Fibroblast of lung (primary cell): ENCODE data around the gene CASQ2. TPM values are rescaled to one million over a fixed set of nuclear protein-coding genes. Genes with fewer than 3 reads are reported as not detected.

Experiments used
- DNase-seq, 2 donors: peaks; one replicate each; pipeline versions ENCODE4 v3.0.0 to v3.0.0-alpha.2; 2010; ENCODE audit warnings: low read depth in 2 of 2
- H2AFZ ChIP-seq: 2 replicates; pipeline ENCODE4 v1.5.1; 2012; ENCODE audit warnings: low read length, control low read depth, inconsistent platforms
- H3K27ac ChIP-seq: 2 replicates; pipeline ENCODE4 v1.5.1; 2011; ENCODE audit warnings: low read length, control low read depth; ENCODE audit not compliant: insufficient read depth
- H3K27me3 ChIP-seq: 2 replicates; pipeline ENCODE4 v1.5.1; 2011; ENCODE audit warnings: mild to moderate bottlenecking, low read length; ENCODE audit not compliant: control insufficient read depth, insufficient read depth
- H3K36me3 ChIP-seq: 2 replicates; pipeline ENCODE4 v1.5.1; 2011; ENCODE audit warnings: low read length; ENCODE audit not compliant: control insufficient read depth, insufficient read depth
- H3K4me1 ChIP-seq: 2 replicates; pipeline ENCODE4 v1.5.1; 2011; ENCODE audit warnings: low read length; ENCODE audit not compliant: control insufficient read depth, insufficient read depth; ENCODE audit errors: extremely low read depth
- H3K4me2 ChIP-seq: 2 replicates; pipeline ENCODE4 v1.5.1; 2011; ENCODE audit warnings: low read length, control low read depth; ENCODE audit not compliant: insufficient read depth; ENCODE audit errors: extremely low read depth
- H3K4me3 ChIP-seq, 4 experiments: fragments of 200-600 bp in 1 of 4; sonication (generic) in 1 of 4; replicated peaks in 1 of 4; 2 replicates each; pipeline ENCODE4 v1.5.1; 2011 to 2016; ENCODE audit warnings: low read length in 4 of 4, low read depth in 3 of 4, mild to moderate bottlenecking in 3 of 4, control low read depth in 2 of 4, inconsistent platforms in 1 of 4, mixed read lengths in 1 of 4; ENCODE audit not compliant: insufficient read depth in 1 of 4; ENCODE audit errors: control extremely low read depth in 1 of 4
- H3K79me2 ChIP-seq: 2 replicates; pipeline ENCODE4 v1.5.1; 2012; ENCODE audit warnings: mild to moderate bottlenecking, low read length, inconsistent platforms; ENCODE audit not compliant: control insufficient read depth, insufficient read depth
- H3K9ac ChIP-seq: 2 replicates; pipeline ENCODE4 v1.5.1; 2011; ENCODE audit warnings: mild to moderate bottlenecking, low read length, control low read depth; ENCODE audit not compliant: insufficient read depth
- H3K9me3 ChIP-seq: 2 replicates; pipeline ENCODE4 v1.5.1; 2012; ENCODE audit warnings: low read depth, low read length; ENCODE audit not compliant: control insufficient read depth, insufficient read depth
- H4K20me1 ChIP-seq: 2 replicates; pipeline ENCODE4 v1.5.1; 2011; ENCODE audit warnings: low read length; ENCODE audit not compliant: control insufficient read depth, insufficient read depth; ENCODE audit errors: extremely low read depth
- EZH2 ChIP-seq: IDR thresholded peaks from 2 replicates; pipeline ENCODE4 v1.5.1; 2012; ENCODE audit warnings: low read length, control low read depth, mild to moderate bottlenecking; ENCODE audit errors: missing control alignments
- polyA plus RNA-seq, 2 donors: library from polyadenylated mRNA; depleted of rRNA in 1 of 2; stranded (reverse) in 1 of 2; unstranded in 1 of 2; fragments of >200 nt; gene quantifications; 2 replicates each; pipeline ENCODE4 v1.2.1, GENCODE V29; 2011 to 2012; ENCODE audit warnings: missing spikeins in 1 of 2
- total RNA-seq: library from RNA; depleted of rRNA; stranded (reverse); fragments of >200 nt; gene quantifications from 2 replicates; pipeline ENCODE4 v1.2.1, GENCODE V29; 2014
- TF ChIP-seq, protein P1 (sequence below), 2 donors: IDR thresholded peaks in 1 of 2; conservative IDR thresholded peaks in 1 of 2; 1 replicate in 1 of 2; 2 replicates in 1 of 2; pipeline ENCODE4 v1.5.1; 2011 to 2012; ENCODE audit warnings: low read length in 2 of 2, control low read depth in 1 of 2, inconsistent platforms in 1 of 2, low read depth in 1 of 2, mild to moderate bottlenecking in 1 of 2

The CASQ2 gene
- total and polyA plus RNA-seq, 2 donors (not counting 1 experiment from before 2014, with no cell fraction given), result 0.03 TPM; not detected in 1

DNA sequence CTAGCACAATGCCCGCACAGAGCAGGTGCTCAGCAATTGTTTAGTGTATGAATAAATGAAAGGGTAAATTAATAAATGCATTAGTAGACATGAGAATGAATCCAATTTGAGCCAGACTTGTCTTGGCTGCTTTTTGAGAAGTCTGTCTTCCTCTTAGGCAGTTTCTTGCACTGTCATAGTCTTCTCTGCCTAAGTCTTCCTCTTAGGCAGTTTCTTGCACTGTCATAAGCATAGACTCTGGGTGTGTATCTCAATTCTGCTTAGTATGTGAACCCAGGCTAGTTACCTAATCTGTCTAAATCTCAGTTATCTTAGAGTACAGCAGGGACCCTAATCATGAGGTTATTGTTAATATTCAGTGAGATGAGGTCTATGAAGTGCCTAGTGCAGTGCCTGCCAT, 45.2 kb upstream of the CASQ2 start:
- no peak for TF ChIP-seq EZH2
- TF ChIP-seq, protein P1, sequence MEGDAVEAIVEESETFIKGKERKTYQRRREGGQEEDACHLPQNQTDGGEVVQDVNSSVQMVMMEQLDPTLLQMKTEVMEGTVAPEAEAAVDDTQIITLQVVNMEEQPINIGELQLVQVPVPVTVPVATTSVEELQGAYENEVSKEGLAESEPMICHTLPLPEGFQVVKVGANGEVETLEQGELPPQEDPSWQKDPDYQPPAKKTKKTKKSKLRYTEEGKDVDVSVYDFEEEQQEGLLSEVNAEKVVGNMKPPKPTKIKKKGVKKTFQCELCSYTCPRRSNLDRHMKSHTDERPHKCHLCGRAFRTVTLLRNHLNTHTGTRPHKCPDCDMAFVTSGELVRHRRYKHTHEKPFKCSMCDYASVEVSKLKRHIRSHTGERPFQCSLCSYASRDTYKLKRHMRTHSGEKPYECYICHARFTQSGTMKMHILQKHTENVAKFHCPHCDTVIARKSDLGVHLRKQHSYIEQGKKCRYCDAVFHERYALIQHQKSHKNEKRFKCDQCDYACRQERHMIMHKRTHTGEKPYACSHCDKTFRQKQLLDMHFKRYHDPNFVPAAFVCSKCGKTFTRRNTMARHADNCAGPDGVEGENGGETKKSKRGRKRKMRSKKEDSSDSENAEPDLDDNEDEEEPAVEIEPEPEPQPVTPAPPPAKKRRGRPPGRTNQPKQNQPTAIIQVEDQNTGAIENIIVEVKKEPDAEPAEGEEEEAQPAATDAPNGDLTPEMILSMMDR (conservative IDR thresholded peaks at IDR 0.05 in 1 of 2, IDR thresholded peaks at IDR 0.05 in 1 of 2; ENCODE audit: low read depth in 1 of 2, low read length in 2 of 2), result no peak
- no peaks in the 10 kb centered on the region for H3K36me3 ChIP-seq
- H2AFZ ChIP-seq, result no peak overlapping the region
- H3K4me3 ChIP-seq, result no peak overlapping the region
- H3K79me2 ChIP-seq, result no peaks in the 10 kb centered on the region
- H3K4me1 ChIP-seq, result no peaks in the 10 kb centered on the region
- DNase-seq, result no peak
- H3K9ac ChIP-seq, result no peak overlapping the region
- no peak overlapping the region for H3K4me2 ChIP-seq
- H3K9me3 ChIP-seq, result no peaks in the 10 kb centered on the region
- no peak overlapping the region for H3K27ac ChIP-seq
- H4K20me1 ChIP-seq, result no peaks in the 10 kb centered on the region
- H3K27me3 ChIP-seq, result peaks cover 4% of the 10 kb centered on the region

DNA sequence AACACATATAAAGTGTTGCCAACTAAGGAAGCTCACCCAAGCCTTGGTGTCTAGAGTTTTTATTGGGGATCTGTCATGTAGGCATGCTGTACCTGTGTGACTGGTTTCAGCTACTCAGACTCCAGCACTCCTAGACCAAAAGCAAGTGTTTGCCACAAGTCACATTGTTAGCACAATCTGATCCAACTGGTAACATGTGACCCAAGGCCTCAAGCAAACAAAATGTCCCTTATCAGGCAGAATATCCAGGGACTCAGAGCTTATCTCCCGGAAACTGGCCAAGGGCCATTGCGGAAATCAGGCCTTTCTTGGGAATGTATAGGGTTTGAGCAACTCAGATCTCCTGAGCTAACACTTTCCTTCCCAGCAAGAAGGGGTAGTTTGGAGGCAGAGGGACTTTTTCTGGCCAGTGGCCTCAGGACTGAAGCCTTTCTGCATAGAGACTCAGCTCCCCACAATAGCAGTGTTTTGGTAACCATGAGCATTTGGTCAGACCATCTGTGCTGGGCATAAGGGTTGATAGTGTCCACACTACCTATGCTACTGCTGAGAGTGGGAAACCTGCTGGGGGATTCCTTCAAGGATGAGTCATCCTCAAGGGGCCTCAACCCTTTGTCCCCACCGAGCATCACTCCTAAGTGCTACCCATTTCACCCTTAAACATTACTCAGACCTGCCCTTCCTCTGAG, 42.8 kb upstream of the CASQ2 start:
- TF ChIP-seq, protein P1 (conservative IDR thresholded peaks at IDR 0.05 in 1 of 2, IDR thresholded peaks at IDR 0.05 in 1 of 2; ENCODE audit: low read depth in 1 of 2, low read length in 2 of 2), result no peak
- no peak for TF ChIP-seq EZH2
- no peak overlapping the region for H3K4me3 ChIP-seq
- H3K4me1 ChIP-seq, result no peaks in the 10 kb centered on the region
- no peak overlapping the region for H3K27ac ChIP-seq
- DNase-seq, result no peak
- H3K4me2 ChIP-seq, result no peak overlapping the region
- H4K20me1 ChIP-seq, result no peaks in the 10 kb centered on the region
- no peak overlapping the region for H2AFZ ChIP-seq
- no peak overlapping the region for H3K9ac ChIP-seq
- peaks cover 4% of the 10 kb centered on the region for H3K27me3 ChIP-seq
- H3K9me3 ChIP-seq, result no peaks in the 10 kb centered on the region
- H3K79me2 ChIP-seq, result no peaks in the 10 kb centered on the region
- H3K36me3 ChIP-seq, result no peaks in the 10 kb centered on the region

DNA sequence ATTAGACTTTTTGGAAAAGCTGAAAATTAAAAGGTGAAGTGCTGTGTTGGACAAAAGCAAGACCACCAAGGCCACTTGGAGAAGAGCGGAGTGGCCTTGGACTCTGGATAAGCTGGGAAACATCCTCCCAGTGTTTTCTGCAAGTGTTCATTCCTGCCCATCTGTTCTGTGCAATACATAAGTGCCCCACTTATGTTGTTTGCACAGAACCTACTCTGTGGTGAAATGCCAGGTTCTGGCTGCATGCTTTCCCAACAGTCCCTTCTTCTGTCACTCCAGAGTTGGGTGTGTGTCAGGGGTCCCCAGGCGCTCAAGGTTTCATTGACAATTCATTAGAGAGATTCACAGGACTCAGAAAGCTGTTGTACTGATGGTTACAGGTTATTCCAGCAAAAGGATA, 42.1 kb upstream of the CASQ2 start:
- H3K27ac ChIP-seq, result no peak overlapping the region
- DNase-seq, result no peak
- H3K4me1 ChIP-seq, result no peaks in the 10 kb centered on the region
- peaks cover 4% of the 10 kb centered on the region for H3K27me3 ChIP-seq
- no peaks in the 10 kb centered on the region for H3K9me3 ChIP-seq
- no peak overlapping the region for H3K9ac ChIP-seq
- TF ChIP-seq, protein P1 (conservative IDR thresholded peaks at IDR 0.05 in 1 of 2, IDR thresholded peaks at IDR 0.05 in 1 of 2; ENCODE audit: low read depth in 1 of 2, low read length in 2 of 2), result no peak
- TF ChIP-seq EZH2, result no peak
- no peak overlapping the region for H3K4me2 ChIP-seq
- no peak overlapping the region for H3K4me3 ChIP-seq
- no peak overlapping the region for H2AFZ ChIP-seq
- no peaks in the 10 kb centered on the region for H3K79me2 ChIP-seq
- H3K36me3 ChIP-seq, result no peaks in the 10 kb centered on the region
- H4K20me1 ChIP-seq, result no peaks in the 10 kb centered on the region
